GM18519 (cell line): Measurements from ENCODE around the gene PTPN4.
"Not testable (repeated sequence)": the region's sequence is repeated elsewhere in the genome, so short reads cannot be mapped to it uniquely, and the experiment has no call there.

Source experiments
- ATAC-seq: cut with Tn5 transposase; IDR thresholded peaks from one replicate; pipeline ENCODE4 v1.9.1; 2021; ENCODE audit warnings: mild to moderate bottlenecking, moderate library complexity; ENCODE audit not compliant: unreplicated experiment, low FRiP score

The PTPN4 gene

DNA sequence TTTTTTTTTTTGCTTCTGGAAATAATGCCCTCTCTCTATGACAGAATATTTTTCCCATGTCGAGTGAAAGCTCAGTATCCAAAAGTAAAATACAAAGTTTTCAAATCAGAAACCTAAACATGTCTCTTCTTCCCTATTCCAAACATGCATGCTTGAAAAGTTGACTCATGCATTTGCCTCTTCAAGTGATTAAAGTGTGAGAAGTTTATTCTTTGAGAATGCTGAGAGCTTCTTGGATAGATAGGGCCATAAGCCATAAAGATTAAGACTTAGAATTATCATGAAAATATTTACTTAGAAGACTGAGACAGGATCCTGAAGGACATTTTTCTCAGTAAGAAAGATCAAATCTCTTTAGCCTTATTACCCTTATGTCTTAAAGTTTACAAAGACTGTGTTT lies 154.5 kb downstream of the PTPN4 start:
- ATAC-seq = no peak

DNA sequence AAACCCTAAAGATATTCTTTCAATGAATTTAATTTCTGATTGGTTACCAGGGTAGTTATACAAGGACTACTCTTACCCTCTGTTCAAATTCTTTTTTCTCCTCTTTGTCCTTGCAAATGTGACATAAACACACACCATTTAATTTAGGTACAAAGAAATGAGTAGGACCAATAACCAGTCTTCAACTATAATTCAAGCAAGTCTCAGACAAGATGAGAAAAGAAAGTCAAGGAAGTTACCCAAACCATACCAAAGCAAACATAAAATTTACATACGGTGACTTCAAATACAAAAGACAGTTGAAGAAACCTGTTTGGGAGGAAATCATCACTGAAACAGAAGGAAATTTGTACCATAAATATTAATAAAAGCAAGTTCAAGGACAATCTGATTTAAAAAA lies 162.1 kb downstream of the PTPN4 start:
- ATAC-seq = no peak

DNA sequence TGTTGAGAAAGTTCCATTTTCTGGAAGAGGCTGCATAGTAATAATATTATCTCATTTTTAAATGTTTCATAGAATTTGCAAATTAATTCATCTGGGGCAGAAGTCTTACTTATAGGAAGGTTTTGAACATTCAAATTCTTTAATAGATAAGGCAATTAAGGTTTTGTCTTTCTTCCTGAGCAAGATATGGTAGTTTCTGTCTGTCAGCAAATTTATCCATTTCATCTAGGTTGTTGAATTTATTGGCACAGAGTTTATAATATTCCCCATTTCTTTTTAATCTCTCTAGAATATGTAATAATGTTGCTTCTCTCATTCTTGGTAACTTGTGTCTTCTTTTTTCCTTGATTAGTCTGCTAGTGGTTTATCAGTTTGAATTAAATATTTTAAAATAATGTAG lies 163.0 kb downstream of the PTPN4 start:
- no peak for ATAC-seq

- no peak for ATAC-seq
Measured at GRCh38 chr2:119929537-119929936, 169.8 kb downstream of the PTPN4 start.

GRCh38 chr2:119932809-119933208 lies 173.1 kb downstream of the PTPN4 start:
- no peak for ATAC-seq

- no peak for ATAC-seq
Measured at GRCh38 chr2:119934319-119934718, 174.6 kb downstream of the PTPN4 start.

- ATAC-seq = no peak
Measured at GRCh38 chr2:119937680-119938079, 178.0 kb downstream of the PTPN4 start.

GRCh38 chr2:119939915-119940314 lies 180.2 kb downstream of the PTPN4 start:
- ATAC-seq = no peak

GRCh38 chr2:119940856-119941255 lies 181.1 kb downstream of the PTPN4 start:
- ATAC-seq = no peak

DNA sequence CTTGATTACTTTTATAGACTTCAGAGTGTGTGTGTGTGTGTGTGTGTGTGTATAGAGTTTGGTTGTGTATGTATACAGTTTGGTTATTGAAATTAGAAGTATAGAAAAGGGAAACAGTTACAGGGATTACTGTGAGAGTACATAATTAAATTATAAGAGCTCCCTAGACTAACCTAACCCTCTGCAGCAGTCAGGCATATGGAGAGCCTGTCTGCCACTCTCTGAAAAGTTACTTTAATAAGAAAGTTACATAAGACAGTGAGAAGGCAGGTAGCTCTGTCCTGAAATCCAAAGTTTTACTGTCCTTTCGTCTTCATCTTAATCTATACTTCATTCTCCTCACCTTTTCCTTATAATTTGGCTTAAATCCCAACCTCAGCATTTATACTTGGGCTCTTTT lies 181.7 kb downstream of the PTPN4 start:
- no peak for ATAC-seq

DNA sequence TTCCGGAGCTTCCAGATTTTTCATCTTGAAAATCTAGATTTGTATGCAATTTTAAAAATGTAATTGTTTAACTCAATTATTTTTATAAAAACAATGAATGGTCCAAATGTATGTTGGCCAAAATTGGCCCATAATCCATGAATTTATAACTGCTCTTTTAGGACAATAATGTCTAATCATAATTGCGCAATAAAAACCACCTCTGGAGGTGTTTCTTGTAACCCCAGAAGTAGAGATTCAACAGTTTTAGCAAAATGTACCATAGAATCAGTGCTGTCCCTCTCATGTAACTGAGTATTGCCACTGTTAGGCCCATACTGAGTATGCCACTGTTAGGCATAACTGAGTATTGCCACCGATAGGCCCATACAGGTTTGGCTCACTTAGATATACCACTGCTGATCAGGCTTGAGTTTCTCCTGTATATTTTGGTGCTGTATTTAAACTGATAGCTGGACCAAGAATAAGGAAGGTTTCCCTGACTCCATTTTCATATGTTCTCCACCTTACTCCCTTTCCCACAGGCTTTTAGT lies 182.3 kb downstream of the PTPN4 start:
- no peak for ATAC-seq

- no peak for ATAC-seq
Measured at GRCh38 chr2:119943058-119943457, 183.3 kb downstream of the PTPN4 start.

DNA sequence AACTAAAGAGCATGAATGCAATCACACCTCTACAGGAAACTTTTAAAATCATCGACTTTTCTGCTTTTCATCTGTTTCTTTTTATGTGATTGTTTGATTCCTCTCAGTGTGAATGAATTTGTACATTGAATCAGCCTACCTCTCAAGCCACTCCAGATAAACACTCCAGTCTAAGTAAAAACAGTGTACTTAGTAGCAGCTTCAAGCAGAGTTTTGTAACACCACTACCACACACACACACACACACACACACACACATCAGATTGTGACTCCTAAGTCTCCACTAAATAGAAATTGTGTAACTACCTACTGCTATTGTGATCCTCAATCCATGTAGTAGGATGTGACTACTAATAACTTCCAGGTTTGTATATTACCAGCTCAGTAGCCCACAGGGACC lies 187.8 kb downstream of the PTPN4 start:
- no peak for ATAC-seq

GRCh38 chr2:119950966-119951365 lies 191.2 kb downstream of the PTPN4 start:
- no peak for ATAC-seq

GRCh38 chr2:119958670-119959268 lies 199.0 kb downstream of the PTPN4 start:
- ATAC-seq = no peak

DNA sequence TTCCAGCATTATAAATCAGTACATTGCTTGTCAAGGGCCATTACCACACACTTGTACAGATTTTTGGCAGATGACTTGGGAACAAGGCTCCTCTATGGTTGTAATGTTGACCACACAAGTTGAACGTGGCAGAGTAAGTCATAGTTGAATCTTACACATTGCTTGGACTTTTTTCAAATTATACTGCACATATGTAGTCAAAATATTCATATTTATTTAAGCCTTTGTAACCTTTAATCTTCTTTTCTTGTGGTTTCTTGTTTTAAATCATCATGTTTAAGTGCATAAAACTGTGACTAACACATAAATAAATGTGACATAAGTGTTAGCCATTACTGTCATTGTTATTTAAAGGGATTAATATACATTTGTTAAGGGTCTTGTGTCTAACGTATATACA lies 201.1 kb downstream of the PTPN4 start:
- ATAC-seq = no peak

- ATAC-seq = no peak
Measured at GRCh38 chr2:119981896-119982295, 222.2 kb downstream of the PTPN4 start.

DNA sequence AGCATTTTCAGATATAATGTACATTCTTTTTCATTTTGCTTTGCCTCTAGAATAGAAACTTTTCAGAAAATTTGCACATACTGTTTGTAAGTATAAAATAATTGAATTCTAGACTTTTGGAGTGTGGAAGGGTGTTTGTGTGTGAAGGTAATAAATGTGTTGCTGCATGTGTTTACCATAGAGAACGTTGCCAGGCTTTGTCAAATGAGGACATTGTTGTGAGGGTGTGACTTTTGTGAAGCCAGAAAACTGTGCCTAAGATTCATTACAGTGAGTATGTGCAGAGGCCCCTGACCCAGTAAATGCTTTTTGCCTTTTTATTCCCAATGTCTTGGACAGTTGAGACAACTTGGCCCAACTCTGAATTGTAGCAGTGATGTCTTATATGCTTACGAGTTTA lies 222.8 kb downstream of the PTPN4 start:
- ATAC-seq = no peak

DNA sequence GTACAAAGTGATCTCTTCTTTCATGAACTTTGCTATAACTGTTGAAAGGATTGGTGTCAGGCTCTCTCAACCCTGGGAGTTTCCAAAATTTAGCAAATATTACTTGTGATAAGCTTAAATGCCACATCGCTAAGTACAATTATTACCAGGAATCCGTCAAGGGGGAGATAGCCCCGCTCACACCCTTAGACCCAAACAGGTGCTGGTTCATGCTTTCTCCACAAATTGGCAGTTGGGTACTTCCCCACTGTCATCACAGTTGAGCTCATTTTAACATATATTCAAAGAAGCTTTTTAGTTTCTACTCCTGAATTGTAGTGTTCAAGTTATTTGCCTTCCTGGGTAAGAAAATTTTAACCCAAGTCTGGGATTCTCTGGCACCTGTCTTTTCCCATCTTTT lies 223.4 kb downstream of the PTPN4 start:
- ATAC-seq = no peak

DNA sequence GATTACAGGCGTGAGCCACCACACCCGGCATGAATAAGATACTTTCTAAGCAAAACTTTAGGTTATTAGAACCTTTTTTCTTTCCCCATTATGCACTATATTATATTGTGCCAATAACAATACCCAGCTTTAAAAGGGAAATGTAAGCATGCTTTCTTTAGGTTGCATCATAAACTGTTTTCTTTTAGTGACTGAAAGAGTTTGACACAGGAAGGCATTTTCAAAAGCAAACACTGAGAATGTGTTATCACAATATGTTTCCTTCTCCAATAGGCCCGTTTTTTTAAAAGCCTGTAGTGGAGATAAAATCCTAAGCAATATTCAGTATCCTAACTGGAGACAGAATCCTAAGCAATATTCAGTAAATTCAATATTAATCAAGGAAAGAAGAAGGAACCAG lies 236.4 kb downstream of the PTPN4 start:
- ATAC-seq = no peak

GRCh38 chr2:119996896-119997891 lies 237.5 kb downstream of the PTPN4 start:
- ATAC-seq = not testable (repeated sequence)

GRCh38 chr2:120001471-120001870 lies 241.7 kb downstream of the PTPN4 start:
- ATAC-seq = no peak
